Embryonic facial prominence (tissue), 1 donor: ENCODE data around the gene SSH2.
"Not testable (repeated sequence)": the region's sequence is repeated elsewhere in the genome, so short reads cannot be mapped to it uniquely, and the experiment has no call there.

Experiments
- DNase-seq: peaks from one replicate; pipeline ENCODE4 v3.0.0-alpha.2; 2016; ENCODE audit errors: extremely low spot score

Gene SSH2

DNA sequence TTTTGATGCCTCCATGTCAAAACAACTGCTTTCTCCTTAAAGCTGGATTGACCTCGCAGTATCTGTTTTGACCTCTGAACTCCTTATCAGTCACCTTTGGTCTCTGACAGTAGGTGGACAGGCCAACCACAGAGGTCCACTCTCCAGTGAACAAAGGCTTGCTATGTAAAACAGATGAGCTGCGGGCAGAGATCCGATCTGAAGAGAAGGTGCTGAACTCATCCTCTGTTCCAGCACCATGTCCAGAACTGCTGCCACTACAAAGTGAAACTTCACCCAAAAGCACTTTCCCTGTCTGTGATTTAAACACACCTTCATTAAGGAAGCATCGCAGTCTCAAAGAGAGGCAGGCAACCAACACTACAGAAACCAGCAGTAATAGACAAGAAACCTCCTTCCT, 190.0 kb downstream of the SSH2 start:
- no peak for DNase-seq

DNA sequence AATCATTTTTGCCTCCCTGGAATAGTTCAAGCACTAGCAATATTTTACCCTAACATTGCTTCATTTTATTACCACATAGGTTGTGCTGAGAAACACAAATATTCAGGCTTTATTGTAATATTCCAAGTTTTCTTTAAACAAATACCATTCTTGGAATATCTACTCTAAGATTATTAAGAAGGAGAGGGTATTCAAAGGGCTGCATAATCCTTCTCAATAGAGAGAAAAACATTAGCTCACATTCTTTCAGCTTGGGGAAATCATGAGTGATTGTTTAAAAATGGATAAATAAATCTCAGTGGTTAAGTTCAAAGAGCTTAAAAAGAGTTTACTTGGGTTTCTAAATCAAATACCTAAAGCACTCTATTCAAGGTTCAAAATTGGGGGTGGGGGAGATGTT, 195.4 kb downstream of the SSH2 start:
- DNase-seq = no peak

DNA sequence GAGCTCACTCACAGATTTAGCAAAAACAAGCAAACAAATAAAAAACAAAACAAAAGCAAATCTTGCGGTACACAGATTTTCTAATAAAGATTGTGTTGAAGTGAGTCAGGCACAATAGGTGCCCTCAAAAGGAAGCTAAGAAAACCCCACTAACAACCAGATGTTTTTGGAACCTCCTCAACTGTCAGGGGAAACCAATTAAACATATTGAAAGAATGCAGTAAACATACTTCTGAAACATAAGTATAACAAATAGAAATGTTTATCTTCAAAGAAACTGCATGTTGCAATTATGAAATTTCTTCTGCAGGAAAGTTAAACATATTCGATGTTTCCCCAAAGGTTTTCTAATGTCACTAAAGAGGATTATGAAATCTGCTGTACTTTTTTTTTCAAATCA, 196.9 kb downstream of the SSH2 start:
- DNase-seq = no peak

DNA sequence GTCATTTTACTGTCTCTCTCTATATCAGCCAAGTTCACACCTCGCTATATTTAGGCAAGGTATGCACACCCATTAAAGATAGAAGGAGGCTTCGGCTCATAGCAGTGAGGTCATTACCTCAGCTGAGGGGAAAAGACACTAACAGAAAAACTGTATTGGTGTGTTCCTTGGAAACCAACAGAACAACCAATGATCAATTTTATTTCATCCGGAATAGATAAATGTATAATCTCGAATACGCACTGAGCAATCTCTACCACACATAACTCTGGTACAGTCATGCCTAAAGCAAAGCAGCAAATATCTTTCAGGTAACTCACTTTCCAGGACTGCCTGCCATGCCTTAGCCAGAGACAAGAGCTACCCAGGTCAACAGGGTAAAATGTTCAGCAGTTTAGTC, 197.4 kb downstream of the SSH2 start:
- no peak for DNase-seq

DNA sequence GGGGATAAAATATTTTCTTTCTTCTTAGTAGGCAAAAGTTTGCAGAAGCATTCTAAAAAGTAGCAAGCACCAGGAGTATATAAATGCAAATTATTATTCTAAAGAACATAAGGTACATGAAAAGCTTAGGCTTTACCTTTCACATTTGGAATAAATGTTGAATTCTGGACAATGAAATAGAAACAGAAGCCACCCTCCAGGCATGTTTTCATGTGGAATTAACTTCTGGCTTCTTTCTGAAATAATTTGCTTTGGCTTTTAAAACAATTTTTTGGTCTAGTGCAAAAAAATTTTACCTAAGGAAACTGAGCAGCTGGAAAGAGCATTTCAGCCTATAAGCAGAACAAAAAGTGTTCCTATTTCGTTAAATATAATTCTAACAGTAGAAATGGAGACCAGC, 197.8 kb downstream of the SSH2 start:
- DNase-seq = no peak

- no peak for DNase-seq
Observed at GRCh38 chr17:29731589-29731929, 198.5 kb downstream of the SSH2 start.

GRCh38 chr17:29728490-29728889, 201.5 kb downstream of the SSH2 start:
- no peak for DNase-seq

DNA sequence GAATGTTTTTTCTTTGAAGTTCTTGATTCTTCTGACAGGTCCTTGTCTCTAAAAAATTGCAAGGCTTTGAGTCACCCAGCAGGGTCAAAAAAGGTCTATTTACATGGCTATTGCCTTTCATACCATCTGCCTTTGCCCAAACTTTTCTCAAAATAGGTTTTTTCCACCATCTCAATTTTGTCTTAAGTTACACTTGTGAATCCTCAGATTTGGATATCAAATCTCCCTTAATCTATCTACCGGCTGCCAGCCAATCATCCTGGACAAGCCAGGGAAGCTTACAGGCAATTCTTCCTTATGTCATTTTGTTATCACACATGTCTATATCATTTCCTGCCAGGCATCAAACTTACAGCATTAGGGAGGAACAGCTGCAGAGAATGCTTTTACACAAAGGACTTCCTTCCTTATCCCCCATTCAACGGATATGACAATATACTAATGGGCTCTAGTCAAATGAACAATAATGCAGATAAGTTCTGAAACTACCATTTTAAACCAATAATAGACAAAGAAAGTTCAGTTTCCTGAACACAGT, 203.2 kb downstream of the SSH2 start:
- no peak for DNase-seq

DNA sequence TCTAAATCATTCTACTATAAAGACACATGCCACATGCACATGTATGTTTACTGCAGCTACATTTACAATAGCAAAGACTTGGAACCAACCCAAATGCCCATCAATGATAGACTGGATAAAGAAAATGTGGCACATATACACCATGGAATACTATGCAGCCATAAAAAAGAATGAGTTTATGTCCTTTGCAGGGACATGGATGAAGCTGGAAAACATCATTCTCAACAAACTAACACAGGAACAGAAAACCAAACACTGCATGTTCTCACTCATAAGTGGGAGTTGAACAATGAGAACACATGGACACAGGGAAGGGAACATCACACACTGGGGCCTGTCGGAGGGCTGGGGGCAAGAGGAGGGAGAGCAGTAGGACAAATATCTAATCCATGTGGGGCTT, 204.6 kb downstream of the SSH2 start:
- DNase-seq = not testable (repeated sequence)

- DNase-seq = no peak
Observed at GRCh38 chr17:29723278-29724047, 206.6 kb downstream of the SSH2 start.

DNA sequence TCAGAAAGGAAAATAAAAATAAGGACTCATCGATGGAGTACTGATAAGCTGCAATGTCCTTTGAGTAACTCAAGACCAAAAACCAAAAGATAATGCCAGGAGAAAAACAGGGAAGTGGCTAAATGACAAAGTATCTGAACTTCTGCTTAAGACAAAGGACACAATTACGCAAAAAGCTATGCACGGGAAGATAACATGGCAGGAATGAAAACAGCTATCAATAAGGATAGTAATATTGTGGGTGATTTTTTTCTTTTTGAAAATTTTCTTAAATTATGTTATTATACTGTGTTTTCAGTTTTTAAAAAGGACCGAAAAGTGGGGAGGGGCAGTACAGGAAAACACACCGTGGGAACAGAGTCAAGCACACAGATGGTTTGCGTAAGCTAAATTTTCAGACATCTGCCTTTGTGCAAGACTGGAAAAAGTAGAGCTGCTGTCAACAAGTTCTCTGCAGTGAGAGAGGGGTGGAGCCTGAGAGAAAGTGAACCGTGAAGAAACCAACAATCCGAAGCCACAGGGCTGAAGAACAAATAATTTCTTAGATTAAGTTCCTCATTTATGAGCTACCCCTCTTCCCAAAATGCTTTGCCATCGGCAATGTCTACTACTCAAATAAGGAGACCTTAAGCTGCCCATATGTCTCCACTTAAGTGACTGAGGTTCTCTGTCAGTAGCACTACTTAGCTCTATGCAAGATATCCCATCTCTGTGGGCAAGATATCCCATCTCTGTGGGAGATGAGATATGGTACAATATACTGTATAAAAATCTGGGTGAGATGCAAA, 207.4 kb downstream of the SSH2 start:
- peak; percentile 60 for DNase-seq

GRCh38 chr17:29720551-29720950, 209.5 kb downstream of the SSH2 start:
- no peak for DNase-seq

GRCh38 chr17:29719469-29719868, 210.6 kb downstream of the SSH2 start:
- DNase-seq = no peak

DNA sequence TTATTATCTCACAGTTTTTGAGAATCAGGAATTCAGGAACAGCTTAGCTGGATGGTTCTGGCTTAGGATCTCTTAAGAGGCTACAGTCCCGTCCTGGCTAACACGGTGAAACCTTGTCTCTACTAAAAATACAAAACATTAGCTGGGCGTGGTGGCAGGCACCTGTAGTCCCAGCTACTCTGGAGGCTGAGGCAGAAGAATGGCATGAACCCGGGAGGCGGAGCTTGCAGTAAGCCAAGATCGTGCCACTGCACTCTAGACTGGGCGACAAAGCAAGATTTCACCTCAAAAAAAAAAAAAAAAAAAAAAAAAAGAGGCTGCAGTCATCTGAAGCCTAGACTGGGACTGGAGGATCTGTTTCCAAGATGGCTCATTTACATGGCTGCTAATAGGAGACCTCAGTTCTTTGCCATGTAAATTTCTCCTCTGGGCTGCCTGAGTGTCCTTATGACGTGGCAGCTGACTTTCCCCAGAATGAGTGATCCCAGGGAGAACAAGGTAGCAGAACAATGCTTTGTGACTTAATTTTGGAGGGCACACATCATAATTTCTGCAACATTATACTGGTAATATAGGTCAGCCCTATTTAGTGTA, 211.5 kb downstream of the SSH2 start:
- no peak for DNase-seq

- DNase-seq = no peak
Observed at GRCh38 chr17:29717817-29718216, 212.2 kb downstream of the SSH2 start.

GRCh38 chr17:29716566-29716965, 213.5 kb downstream of the SSH2 start:
- no peak for DNase-seq

DNA sequence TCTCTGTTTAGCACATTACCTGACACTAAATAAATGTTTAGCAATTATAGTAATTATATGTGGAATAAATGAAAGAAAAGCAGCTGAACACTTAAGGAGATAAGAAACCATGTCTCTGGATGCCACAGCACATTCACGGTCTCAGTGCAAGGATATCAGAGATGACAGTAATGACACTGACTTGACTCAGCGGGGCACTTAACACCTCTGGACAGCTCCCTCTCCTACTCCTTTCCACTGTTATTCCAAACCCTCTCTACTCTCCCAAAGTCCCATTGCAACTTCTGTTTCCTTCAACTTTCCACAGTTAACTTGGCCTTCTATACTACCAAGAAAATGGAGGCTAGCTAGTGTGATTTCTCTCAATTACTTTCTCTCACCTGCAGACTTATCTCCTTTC, 214.3 kb downstream of the SSH2 start:
- no peak for DNase-seq

DNA sequence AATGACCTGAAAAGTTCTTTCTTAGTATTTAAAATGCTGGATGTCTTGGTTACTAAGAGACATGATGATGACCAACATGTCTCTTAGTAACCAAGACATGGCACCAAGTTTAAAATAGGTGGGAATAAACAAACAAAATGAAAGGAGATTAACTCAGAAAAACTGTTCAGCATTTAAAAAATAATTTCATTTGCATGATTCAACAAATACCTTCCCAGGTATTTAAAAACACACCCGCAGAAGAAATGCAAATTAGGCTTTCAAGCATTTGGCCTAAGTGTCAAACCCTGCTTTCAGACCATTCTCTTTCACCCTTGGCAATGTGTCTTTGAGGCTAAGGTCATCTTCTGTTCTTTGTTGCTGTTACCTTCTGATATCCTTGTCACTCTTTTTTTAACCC, 215.9 kb downstream of the SSH2 start:
- DNase-seq = no peak

DNA sequence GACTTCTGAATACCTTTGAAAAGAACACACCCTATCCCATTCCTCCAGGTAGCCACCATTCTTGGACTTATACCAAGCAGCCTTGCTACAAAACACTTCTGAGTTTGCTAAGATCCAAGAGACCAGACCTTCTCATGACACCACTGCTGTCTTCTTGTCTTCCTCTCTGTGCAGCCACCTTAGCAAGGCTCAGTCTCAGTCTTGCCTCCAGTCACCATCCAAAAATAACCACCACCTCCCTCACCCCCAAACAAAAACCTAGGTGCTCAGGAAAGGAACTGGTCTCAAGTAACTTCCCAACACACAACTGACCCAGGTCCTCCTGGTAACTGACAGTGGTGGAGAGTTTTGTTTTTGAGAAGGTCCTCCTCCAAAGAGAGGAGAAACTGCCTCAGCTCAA, 216.4 kb downstream of the SSH2 start:
- no peak for DNase-seq

DNA sequence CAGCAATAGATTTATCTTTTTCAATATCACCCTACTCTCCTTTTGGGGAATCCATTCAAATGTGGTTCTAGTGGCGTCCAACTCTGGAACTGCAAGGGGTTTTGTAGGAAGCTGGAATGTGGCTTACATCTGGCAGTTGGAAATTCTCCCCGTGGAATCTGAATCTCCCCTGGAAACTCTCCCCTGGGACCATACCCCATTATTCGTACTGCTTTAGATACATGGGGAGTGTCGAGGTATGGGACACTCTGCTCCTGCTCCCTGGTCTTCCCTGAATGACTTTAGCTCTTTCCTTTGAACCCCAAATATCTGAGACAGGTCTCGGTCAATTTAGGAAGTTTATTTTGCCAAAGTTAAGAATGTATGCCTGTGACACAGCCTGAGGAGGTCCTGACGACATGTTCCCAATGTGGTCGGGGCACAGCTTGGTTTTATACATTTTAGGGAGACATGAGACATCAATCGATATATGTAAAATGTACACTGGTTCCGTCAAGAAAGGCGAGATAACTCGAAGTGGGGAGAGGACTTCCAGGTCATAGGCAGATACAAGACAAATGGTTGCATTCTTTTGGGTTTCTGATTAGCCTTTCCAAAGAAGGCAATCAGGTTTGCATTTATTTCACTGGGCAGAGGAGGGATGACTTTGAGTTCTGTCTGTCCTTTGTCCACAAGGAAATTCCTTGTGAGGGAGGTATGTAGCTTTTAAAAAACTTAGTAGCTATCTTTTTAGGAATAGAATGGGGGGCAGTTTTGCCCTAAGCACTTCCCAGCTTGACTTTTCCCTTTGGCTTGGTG, 218.2 kb downstream of the SSH2 start:
- DNase-seq = no peak

DNA sequence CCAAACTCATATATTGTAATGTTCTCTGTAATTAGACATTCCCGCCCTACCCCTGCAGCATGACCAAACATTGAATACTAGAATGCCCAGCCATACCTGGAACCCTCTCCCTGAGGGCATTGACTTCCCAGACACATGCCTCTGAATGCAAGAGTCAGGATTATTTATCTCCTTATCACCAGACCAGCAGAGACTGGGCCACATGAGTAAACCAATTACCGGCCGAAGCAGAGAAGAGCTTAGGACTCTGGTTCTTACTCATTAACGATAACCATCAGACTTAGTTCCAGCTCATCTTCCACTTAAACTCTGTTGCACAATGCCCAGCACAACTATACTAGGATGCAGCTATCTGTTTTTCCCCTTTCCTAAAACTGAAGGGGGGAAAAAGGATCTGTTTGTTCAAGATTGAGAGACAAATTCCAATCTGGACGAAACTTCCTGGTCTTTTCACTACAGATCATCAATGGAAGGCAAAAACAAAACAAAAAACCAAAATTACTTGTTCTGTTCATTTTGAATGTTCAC, 219.1 kb downstream of the SSH2 start:
- no peak for DNase-seq

- DNase-seq = no peak
Observed at GRCh38 chr17:29710520-29710884, 219.5 kb downstream of the SSH2 start.
